IMR-90 (cell line): ENCODE results near the gene DENND2C. TPM values are rescaled to one million over a fixed set of nuclear protein-coding genes. Genes with fewer than 3 reads are reported as not detected.

Source experiments
- ATAC-seq: fragments of 200-7000 bp; cut with Tn5 transposase; 2 replicates; pipeline ENCODE4 v1.9.1; 2020; ENCODE audit warnings: low read depth, mild to moderate bottlenecking, moderate library complexity
- BruUV-seq: library from RNA; stranded (reverse); fragments of 400-500 nt; replicated peaks from 2 replicates; lab custom pipeline; 2021; lab: Mats Ljungman, UMichigan
- CTCF ChIA-PET: fragments of 300-600 bp; formaldehyde crosslinking; extraction: SDS; loops from one replicate; lab custom pipeline; 2021; ENCODE audit warnings: antibody characterized with exemption; lab: Yijun Ruan, JAX
- POLR2A ChIA-PET: fragments of 300-600 bp; sonication (Branson Sonifier 250); formaldehyde crosslinking; loops from one replicate; lab custom pipeline; 2022; ENCODE audit warnings: antibody characterized with exemption; ENCODE audit not compliant: unreplicated experiment; lab: Charles Lee
- DNase-seq: peaks from one replicate; pipeline ENCODE4 v3.0.0; 2013
- H2AFZ ChIP-seq: replicated peaks from 2 replicates; pipeline ENCODE3; 2013; ENCODE audit warnings: low read length, mild to moderate bottlenecking; ENCODE audit not compliant: poor library complexity
- H2AK5ac ChIP-seq: 2 replicates; pipeline ENCODE4 v1.6.1; 2013; ENCODE audit warnings: low read depth, low read length, inconsistent platforms
- H2AK9ac ChIP-seq: replicated peaks from 2 replicates; pipeline ENCODE3; 2013; ENCODE audit warnings: mild to moderate bottlenecking, low read depth, low read length, moderate library complexity; ENCODE audit not compliant: poor library complexity
- H2BK120ac ChIP-seq: 2 replicates; pipeline ENCODE4 v1.6.1; 2013; ENCODE audit warnings: low read depth, low read length, inconsistent platforms
- H2BK15ac ChIP-seq: 3 replicates; pipeline ENCODE4 v1.6.1; 2013; ENCODE audit warnings: low read depth, low read length, inconsistent platforms
- H2BK20ac ChIP-seq: 2 replicates; pipeline ENCODE4 v1.6.1; 2013; ENCODE audit warnings: low read depth, mild to moderate bottlenecking, inconsistent platforms, low read length, moderate library complexity
- H2BK5ac ChIP-seq: 2 replicates; pipeline ENCODE4 v1.6.1; 2013; ENCODE audit warnings: mild to moderate bottlenecking, low read depth, low read length, inconsistent platforms; ENCODE audit not compliant: poor library complexity, severe bottlenecking
- H3K14ac ChIP-seq: replicated peaks from 2 replicates; pipeline ENCODE4 v1.6.1; 2013; ENCODE audit warnings: low read depth, low read length, inconsistent platforms
- H3K18ac ChIP-seq: 2 replicates; pipeline ENCODE4 v1.6.1; 2013; ENCODE audit warnings: low read depth, low read length, control low read depth
- H3K23ac ChIP-seq: 2 replicates; pipeline ENCODE4 v1.6.1; 2013; ENCODE audit warnings: low read depth, low read length, inconsistent platforms
- H3K27ac ChIP-seq: 2 replicates; pipeline ENCODE4 v1.5.1; 2013; ENCODE audit warnings: mild to moderate bottlenecking, control low read depth, low read length; ENCODE audit not compliant: insufficient read depth
- H3K27me3 ChIP-seq: 2 replicates; pipeline ENCODE4 v1.6.1; 2013; ENCODE audit warnings: low read length; ENCODE audit not compliant: control insufficient read depth, insufficient read depth
- H3K36me3 ChIP-seq: 2 replicates; pipeline ENCODE4 v1.6.1; 2013; ENCODE audit warnings: low read length, mixed read lengths; ENCODE audit not compliant: control insufficient read depth, insufficient read depth
- H3K4ac ChIP-seq: 2 replicates; pipeline ENCODE4 v1.6.1; 2013; ENCODE audit warnings: low read depth, low read length, inconsistent platforms
- H3K4me1 ChIP-seq: 2 replicates; pipeline ENCODE4 v1.6.1; 2013; ENCODE audit warnings: low read length, mixed read lengths; ENCODE audit not compliant: control insufficient read depth, insufficient read depth
- H3K4me2 ChIP-seq: 2 replicates; pipeline ENCODE4 v1.6.1; 2013; ENCODE audit warnings: low read depth, mild to moderate bottlenecking, control low read depth, low read length, moderate library complexity
- H3K4me3 ChIP-seq: 2 replicates; pipeline ENCODE4 v1.5.1; 2013; ENCODE audit warnings: low read depth, mild to moderate bottlenecking, control low read depth, low read length, moderate library complexity; ENCODE audit not compliant: insufficient read depth
- H3K56ac ChIP-seq: 2 replicates; pipeline ENCODE4 v1.6.1; 2013; ENCODE audit warnings: low read length, inconsistent platforms; ENCODE audit not compliant: insufficient read depth; ENCODE audit errors: extremely low read depth
- H3K79me1 ChIP-seq, 2 experiments: 2 replicates each; pipeline ENCODE4 v1.6.1; 2013; ENCODE audit warnings: low read length in 2 of 2, inconsistent platforms in 1 of 2, low read depth in 1 of 2
- H3K9ac ChIP-seq: 2 replicates; pipeline ENCODE4 v1.6.1; 2013; ENCODE audit warnings: low read depth, low read length, control low read depth
- H3K9me1 ChIP-seq: 2 replicates; pipeline ENCODE4 v1.6.1; 2013; ENCODE audit warnings: low read length, inconsistent platforms; ENCODE audit not compliant: insufficient read depth
- H3K9me3 ChIP-seq: 2 replicates; pipeline ENCODE4 v1.6.1; 2013; ENCODE audit warnings: low read length; ENCODE audit not compliant: control insufficient read depth, insufficient read depth
- H4K20me1 ChIP-seq: 2 replicates; pipeline ENCODE4 v1.6.1; 2013; ENCODE audit warnings: low read length, inconsistent platforms; ENCODE audit not compliant: insufficient read depth
- H4K5ac ChIP-seq: 2 replicates; pipeline ENCODE4 v1.6.1; 2013; ENCODE audit warnings: mild to moderate bottlenecking, low read depth, low read length, control low read depth
- H4K8ac ChIP-seq, 2 experiments: 2 replicates each; pipeline ENCODE4 v1.6.1; 2013; ENCODE audit warnings: low read depth in 2 of 2, low read length in 2 of 2, control low read depth in 1 of 2, inconsistent platforms in 1 of 2
- H4K91ac ChIP-seq: 2 replicates; pipeline ENCODE4 v1.6.1; 2013; ENCODE audit warnings: low read depth, low read length, inconsistent platforms; ENCODE audit not compliant: insufficient read depth
- BHLHE40 ChIP-seq: fragments of 150-350 bp; IDR thresholded peaks from 2 replicates; pipeline ENCODE4 v1.6.1; 2016; ENCODE audit warnings: mild to moderate bottlenecking, low read depth, low read length
- CEBPB ChIP-seq: IDR thresholded peaks from 2 replicates; pipeline ENCODE4 v1.6.1; 2012; ENCODE audit warnings: low read depth, low read length, improper control_type of control experiment
- CHD1 ChIP-seq: IDR thresholded peaks from 2 replicates; pipeline ENCODE4 v1.6.1; 2012; ENCODE audit warnings: low read depth, low read length, improper control_type of control experiment
- FOS ChIP-seq: fragments of 150-350 bp; IDR thresholded peaks from 2 replicates; pipeline ENCODE4 v1.6.1; 2016; ENCODE audit warnings: low read depth, low read length
- MAFK ChIP-seq: IDR thresholded peaks from 2 replicates; pipeline ENCODE4 v1.6.1; 2012; ENCODE audit warnings: low read depth, low read length, improper control_type of control experiment
- MXI1 ChIP-seq: IDR thresholded peaks from 2 replicates; pipeline ENCODE4 v1.6.1; 2012; ENCODE audit warnings: low read depth, mild to moderate bottlenecking, low read length, moderate library complexity, borderline replicate concordance
- POLR2A ChIP-seq: IDR thresholded peaks from 2 replicates; pipeline ENCODE4 v1.6.1; 2012; ENCODE audit warnings: mild to moderate bottlenecking, low read depth, low read length
- RAD21 ChIP-seq: IDR thresholded peaks from 2 replicates; pipeline ENCODE4 v1.6.1; 2012; ENCODE audit warnings: low read length, improper control_type of control experiment
- RCOR1 ChIP-seq: IDR thresholded peaks from 2 replicates; pipeline ENCODE4 v1.6.1; 2012; ENCODE audit warnings: mild to moderate bottlenecking, low read length, improper control_type of control experiment; ENCODE audit not compliant: insufficient replicate concordance
- RFX5 ChIP-seq: IDR thresholded peaks from 2 replicates; pipeline ENCODE4 v1.8.0; 2012; ENCODE audit warnings: low read depth, mild to moderate bottlenecking, low read length, moderate library complexity
- SMC3 ChIP-seq: fragments of 150-350 bp; IDR thresholded peaks from 2 replicates; pipeline ENCODE4 v1.6.1; 2016; ENCODE audit warnings: low read depth, mild to moderate bottlenecking, antibody characterized with exemption, low read length, moderate library complexity
- WGBS, 2 experiments: methylation state at CpG; one replicate each; pipeline versions ENCODE4 v1.1.5 to v1.1.7; 2013; ENCODE audit warnings: missing lambda C conversion rate in 2 of 2; ENCODE audit not compliant: insufficient read length in 1 of 2; ENCODE audit errors: extremely low coverage in 2 of 2; 5-methylcytosine and 5-hydroxymethylcytosine counted together
- dilution Hi-C: fragments of 300-500 bp; cut with HindIII; formaldehyde crosslinking; loops from one replicate; pipeline ENCODE4 v1.14.3; 2018; ENCODE audit warnings: low sequenced_read_pairs; ENCODE audit not compliant: unreplicated experiment
- in situ Hi-C: fragments of 300-500 bp; cut with MboI; formaldehyde crosslinking; loops from 3 replicates; pipeline ENCODE4 v1.14.3; 2019; ENCODE audit warnings: low sequenced_read_pairs, inconsistent platforms, mixed read lengths
- intact Hi-C: fragments of 100-400 bp; cut with micrococcal nuclease; formaldehyde crosslinking; loops from 2 replicates; pipeline ENCODE4 v1.10.0; 2022
- polyA plus RNA-seq, 3 experiments: library from polyadenylated mRNA; depleted of rRNA; stranded (reverse); fragments of >200 nt; gene quantifications; 2 replicates each; pipeline ENCODE4 v1.2.3, GENCODE V29; 2012; ENCODE audit warnings: low replicate concordance in 1 of 3
- total RNA-seq: library from RNA; depleted of rRNA; stranded (reverse); fragments of >200 nt; gene quantifications from 2 replicates; pipeline ENCODE4 v1.2.3, GENCODE V29; 2012
- TF ChIP-seq, protein P1 (sequence below): fragments of 150-350 bp; IDR thresholded peaks from 2 replicates; pipeline ENCODE4 v1.6.1; 2016; ENCODE audit warnings: low read depth, mild to moderate bottlenecking, low read length, moderate library complexity, borderline replicate concordance
- TF ChIP-seq, protein P2 (sequence below): conservative IDR thresholded peaks from 2 replicates; pipeline ENCODE4 v1.5.1; 2012; ENCODE audit warnings: mild to moderate bottlenecking, low read depth, low read length, improper control_type of control experiment

Gene DENND2C
- total and polyA plus RNA-seq, 2 of the 4 experiments (the other 2 are of a cell fraction) = 0.58 to 2.2 TPM

DNA sequence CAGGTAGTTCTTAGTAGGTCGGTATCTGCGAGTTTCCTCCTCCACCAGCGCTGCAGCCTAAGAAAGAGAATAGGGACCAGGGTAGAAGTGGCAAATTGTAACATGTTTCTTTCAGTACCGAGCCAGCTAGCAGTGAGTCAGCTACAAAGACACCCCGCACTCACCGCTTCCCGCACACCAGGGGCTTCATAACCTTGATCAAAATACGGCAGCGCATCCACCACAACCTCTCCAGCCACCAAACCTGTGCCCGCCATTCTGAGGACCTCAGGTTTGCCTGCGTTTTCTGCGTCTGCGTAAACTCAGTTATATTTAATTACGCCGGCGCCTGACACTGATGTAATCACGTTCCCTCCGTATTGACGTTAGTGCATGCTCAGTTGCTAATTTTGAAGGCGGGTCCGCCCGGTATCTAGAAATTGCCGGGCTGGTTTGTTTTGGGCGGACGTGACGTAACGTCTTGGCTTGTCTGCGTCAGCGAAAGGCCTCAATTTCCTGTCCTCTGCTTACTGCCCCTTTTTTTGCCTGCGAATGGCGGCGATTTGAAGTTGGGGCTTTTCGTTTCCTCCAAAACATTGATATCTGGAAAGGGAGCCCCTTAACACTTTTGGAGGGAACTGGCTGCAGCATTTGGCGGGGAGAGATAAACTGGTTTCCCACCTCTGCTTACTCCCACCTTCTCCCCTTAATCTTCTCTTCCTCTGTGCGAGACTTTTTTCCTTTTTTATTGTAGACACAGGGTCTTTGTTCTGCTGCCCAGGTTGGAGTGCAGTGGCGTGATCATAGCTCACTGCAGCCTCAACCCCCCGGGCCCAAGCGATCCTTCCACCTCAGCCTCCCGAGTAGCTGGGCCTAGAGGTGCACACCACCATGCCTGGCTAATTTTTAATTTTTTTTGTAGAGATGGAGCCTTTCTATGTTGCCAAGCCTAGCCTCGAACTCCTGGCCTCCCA is 88.2 kb downstream of the DENND2C start, which contains the start of gene BCAS2:
Gene BCAS2 (minus strand): TSS at position 281 of the 953 bp plus-strand sequence. CDS start 24 bp downstream, at position 257.
- Histone ChIP-seq H2BK20ac (no peak within 1 kb of the TSS; the same call in none of the 2 replicates), H3K4me1 (no peaks in the 10 kb centered on the region; the same call in 1 of the 2 replicates), H2BK5ac (peak within 1 kb of the TSS; percentile 76), H3K4me3 (peak within 1 kb of the TSS; percentile 75), H2AFZ (peak within 1 kb of the TSS; percentile 96), H4K91ac (peak within 1 kb of the TSS; percentile 69), H3K79me1 (peaks cover 11 to 22% of the 10 kb centered on the region in 2 experiments), H3K18ac (peak within 1 kb of the TSS; percentile 55), H3K27ac (peak within 1 kb of the TSS; percentile 80), H3K9me3 (no peaks in the 10 kb centered on the region), H2AK5ac (peak within 1 kb of the TSS; percentile 58; the same call in 1 of the 2 replicates), H3K14ac (peak within 1 kb of the TSS; percentile 96), H2BK120ac (peak within 1 kb of the TSS; percentile 26; the same call in 1 of the 2 replicates), H3K9me1 (0 out of 2 replicates have a peak, but pooled peaks cover 3% of the 10 kb centered on the region), H3K27me3 (no peaks in the 10 kb centered on the region), H3K9ac (peak within 1 kb of the TSS; percentile 88), H3K4me2 (peak within 1 kb of the TSS; percentile 95), H3K4ac (peak within 1 kb of the TSS; percentile 92), H3K36me3 (peaks cover 4% of the 10 kb centered on the region), H4K8ac (peak within 1 kb of the TSS; percentile 96 to 99), H3K56ac (peak within 1 kb of the TSS; percentile 78), H3K23ac (peak within 1 kb of the TSS; percentile 86; the same call in 1 of the 2 replicates), H4K5ac (peak within 1 kb of the TSS; percentile 99), H4K20me1 (no peaks in the 10 kb centered on the region), H2AK9ac (peak within 1 kb of the TSS; percentile 79), H2BK15ac (no peak within 1 kb of the TSS)
- WGBS, 2 experiments = 0% methylated on average over 15 of the region's 40 CpGs; no CpG with 5 or more reads in 1 of the 2 experiments
- dilution Hi-C loops = no loop called here
- BruUV-seq = TSS peak; percentile 87
- DNase-seq = peak; percentile 99
- ChIA-PET CTCF (interaction anchor here (0.6 kb wide), 1 partner anchor 8 kb away, joined by 3 read pairs; no protein-coding TSS in a partner anchor), POLR2A (no interaction called here)
- ATAC-seq = peak; percentile 99
- in situ Hi-C loops = no loop called here
- intact Hi-C loops = loop anchor here (2.0 to 5.0 kb wide), 3 partner anchors 89 to 604 kb away; partner anchors contain the start of genes DENND2C, NRAS and OLFML3
- TF ChIP-seq RAD21 (no peak), FOS (no peak), SMC3 (no peak), RFX5 (no peak), CEBPB (peak; percentile 70), BHLHE40 (peak; percentile 62; the same call in 1 of the 2 replicates), CHD1 (no peak), RCOR1 (no peak), MAFK (peak; percentile 70), POLR2A (peak; percentile 83), MXI1 (peak; percentile 81)
- TF ChIP-seq, protein P1, sequence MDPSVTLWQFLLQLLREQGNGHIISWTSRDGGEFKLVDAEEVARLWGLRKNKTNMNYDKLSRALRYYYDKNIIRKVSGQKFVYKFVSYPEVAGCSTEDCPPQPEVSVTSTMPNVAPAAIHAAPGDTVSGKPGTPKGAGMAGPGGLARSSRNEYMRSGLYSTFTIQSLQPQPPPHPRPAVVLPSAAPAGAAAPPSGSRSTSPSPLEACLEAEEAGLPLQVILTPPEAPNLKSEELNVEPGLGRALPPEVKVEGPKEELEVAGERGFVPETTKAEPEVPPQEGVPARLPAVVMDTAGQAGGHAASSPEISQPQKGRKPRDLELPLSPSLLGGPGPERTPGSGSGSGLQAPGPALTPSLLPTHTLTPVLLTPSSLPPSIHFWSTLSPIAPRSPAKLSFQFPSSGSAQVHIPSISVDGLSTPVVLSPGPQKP = no peak
- TF ChIP-seq, protein P2, sequence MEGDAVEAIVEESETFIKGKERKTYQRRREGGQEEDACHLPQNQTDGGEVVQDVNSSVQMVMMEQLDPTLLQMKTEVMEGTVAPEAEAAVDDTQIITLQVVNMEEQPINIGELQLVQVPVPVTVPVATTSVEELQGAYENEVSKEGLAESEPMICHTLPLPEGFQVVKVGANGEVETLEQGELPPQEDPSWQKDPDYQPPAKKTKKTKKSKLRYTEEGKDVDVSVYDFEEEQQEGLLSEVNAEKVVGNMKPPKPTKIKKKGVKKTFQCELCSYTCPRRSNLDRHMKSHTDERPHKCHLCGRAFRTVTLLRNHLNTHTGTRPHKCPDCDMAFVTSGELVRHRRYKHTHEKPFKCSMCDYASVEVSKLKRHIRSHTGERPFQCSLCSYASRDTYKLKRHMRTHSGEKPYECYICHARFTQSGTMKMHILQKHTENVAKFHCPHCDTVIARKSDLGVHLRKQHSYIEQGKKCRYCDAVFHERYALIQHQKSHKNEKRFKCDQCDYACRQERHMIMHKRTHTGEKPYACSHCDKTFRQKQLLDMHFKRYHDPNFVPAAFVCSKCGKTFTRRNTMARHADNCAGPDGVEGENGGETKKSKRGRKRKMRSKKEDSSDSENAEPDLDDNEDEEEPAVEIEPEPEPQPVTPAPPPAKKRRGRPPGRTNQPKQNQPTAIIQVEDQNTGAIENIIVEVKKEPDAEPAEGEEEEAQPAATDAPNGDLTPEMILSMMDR = no peak
